ENCODE measurements around the gene OSMR.
"Not testable (repeated sequence)": the region's sequence is repeated elsewhere in the genome, so short reads cannot be mapped to it uniquely, and the experiment has no call there.

OSMR gene

DNA sequence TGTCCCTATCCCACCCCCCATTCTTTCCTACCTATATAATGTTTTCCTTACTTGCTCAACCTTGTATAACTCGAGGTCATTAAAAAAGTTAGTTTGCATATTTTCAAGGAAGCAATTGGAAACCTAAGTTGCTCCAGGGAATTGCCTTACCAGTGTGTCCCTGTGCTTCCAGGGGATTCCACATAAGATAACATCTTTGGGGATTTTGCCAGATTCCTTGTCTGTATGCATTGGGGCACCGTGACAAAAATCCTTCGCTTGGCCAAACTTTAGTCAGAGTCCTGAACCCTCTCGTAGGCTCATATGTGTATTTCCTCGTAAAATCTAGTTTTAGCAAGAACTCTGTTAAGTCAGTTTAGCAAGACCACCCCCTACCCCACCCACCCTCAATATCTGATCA is 14.7 kb upstream of the OSMR start:
- no peak for DNase-seq (ENCODE audit: low spot score)

DNA sequence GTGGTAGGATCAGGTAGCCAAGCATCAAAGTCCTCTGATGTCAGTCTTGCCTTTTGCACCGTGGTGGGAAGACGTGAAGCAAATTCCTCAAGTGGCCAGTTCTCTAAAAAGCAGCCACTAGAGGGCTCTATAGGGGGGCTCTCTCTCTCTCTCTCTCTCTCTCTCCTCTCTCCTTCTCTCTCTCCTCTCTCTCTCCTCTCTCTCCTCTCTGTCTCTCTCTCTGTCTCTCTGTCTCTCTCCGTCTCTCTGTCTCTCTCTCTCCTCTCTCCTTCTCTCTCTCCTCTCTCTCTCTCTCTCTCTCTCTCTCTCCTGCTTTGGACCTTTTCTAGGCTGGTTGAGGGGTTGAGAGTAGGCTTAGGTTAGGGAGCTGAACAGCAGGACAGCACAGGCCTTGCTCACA is 13.9 kb upstream of the OSMR start:
- no peak for DNase-seq (ENCODE audit: low spot score)

- DNase-seq (ENCODE audit: low spot score) = no peak
These were observed 13.0 kb upstream of the OSMR start for GRCh38 chr5:38832810-38833209.

- DNase-seq (ENCODE audit: low spot score) = no peak
These were observed 9.9 kb upstream of the OSMR start for GRCh38 chr5:38835887-38836286.

DNA sequence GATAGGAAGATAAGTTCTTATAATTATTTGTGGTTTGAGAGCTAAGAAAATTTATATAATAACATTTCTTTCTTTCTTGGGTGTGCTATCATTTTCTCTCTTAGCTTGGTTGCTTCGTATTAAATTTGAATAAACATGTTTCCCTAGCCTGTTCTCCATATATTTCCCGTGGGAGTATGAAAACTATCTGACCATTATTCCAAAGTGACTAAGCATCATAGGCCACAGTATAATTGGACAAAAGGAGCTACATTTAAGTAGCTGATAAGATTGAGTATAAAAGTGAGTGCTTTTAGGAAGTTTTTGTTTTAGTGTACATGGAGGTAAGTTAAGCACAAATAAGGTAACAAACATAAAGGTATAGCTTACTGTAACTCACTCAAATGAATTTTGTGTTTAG is 8.4 kb upstream of the OSMR start:
- DNase-seq (ENCODE audit: low spot score) = no peak

GRCh38 chr5:38837932-38838331 is 7.9 kb upstream of the OSMR start:
- no peak for DNase-seq (ENCODE audit: low spot score)

- DNase-seq (ENCODE audit: low spot score) = no peak
These were observed 2.1 kb upstream of the OSMR start for GRCh38 chr5:38843665-38844064.

GRCh38 chr5:38846379-38847011 is 683 bp downstream of the OSMR start:
- DNase-seq (ENCODE audit: low spot score) = no peak

- DNase-seq (ENCODE audit: low spot score) = no peak
These were observed 1.9 kb downstream of the OSMR start for GRCh38 chr5:38847559-38848347.

GRCh38 chr5:38848637-38849036 is 2.8 kb downstream of the OSMR start:
- no peak for DNase-seq (ENCODE audit: low spot score)

DNA sequence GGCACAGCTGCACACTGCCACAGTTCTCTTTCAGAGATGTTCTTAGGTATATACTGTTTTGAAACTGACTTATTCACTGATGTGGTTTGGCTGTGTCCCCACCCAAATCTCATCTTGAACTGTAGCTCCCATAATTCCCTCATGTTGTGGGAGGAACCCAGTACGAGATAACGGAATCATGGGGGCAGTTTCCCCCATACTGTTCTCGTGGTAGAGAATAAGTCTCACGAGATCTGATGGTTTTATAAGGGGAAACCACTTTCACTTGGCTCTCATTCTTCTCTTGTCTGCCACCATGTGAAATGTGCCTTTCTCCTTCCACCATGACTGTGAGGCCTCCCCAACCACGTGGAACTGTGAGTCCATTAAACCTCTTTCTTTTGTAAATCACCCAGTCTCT is 5.8 kb downstream of the OSMR start:
- not testable (repeated sequence) for DNase-seq (ENCODE audit: low spot score)

GRCh38 chr5:38853753-38854470 is 8.1 kb downstream of the OSMR start:
- DNase-seq (ENCODE audit: low spot score) = no peak

- DNase-seq (ENCODE audit: low spot score) = no peak
These were observed 9.1 kb downstream of the OSMR start for GRCh38 chr5:38854907-38855306.

- no peak for DNase-seq (ENCODE audit: low spot score)
These were observed 10.8 kb downstream of the OSMR start for GRCh38 chr5:38856660-38857059.

DNA sequence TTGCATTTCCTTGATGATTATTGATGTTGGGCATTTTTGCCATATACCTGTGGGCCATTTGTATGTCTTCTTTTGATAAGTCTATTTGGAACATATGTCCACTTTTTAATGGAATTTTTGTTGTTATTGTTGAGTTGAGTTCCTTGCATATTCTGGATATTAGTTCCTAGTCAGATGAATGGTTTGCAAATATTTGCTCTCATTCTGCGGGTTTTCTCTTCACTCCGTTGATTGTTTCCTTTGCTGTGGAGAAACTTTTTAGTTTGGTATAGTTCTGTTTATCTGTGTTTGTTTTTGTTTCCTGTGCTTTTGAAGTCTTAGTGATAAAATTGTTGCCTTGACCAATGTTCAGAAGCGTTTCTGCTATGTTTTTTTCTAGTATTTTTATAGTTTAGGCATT is 13.0 kb downstream of the OSMR start:
- DNase-seq (ENCODE audit: low spot score) = no peak

DNA sequence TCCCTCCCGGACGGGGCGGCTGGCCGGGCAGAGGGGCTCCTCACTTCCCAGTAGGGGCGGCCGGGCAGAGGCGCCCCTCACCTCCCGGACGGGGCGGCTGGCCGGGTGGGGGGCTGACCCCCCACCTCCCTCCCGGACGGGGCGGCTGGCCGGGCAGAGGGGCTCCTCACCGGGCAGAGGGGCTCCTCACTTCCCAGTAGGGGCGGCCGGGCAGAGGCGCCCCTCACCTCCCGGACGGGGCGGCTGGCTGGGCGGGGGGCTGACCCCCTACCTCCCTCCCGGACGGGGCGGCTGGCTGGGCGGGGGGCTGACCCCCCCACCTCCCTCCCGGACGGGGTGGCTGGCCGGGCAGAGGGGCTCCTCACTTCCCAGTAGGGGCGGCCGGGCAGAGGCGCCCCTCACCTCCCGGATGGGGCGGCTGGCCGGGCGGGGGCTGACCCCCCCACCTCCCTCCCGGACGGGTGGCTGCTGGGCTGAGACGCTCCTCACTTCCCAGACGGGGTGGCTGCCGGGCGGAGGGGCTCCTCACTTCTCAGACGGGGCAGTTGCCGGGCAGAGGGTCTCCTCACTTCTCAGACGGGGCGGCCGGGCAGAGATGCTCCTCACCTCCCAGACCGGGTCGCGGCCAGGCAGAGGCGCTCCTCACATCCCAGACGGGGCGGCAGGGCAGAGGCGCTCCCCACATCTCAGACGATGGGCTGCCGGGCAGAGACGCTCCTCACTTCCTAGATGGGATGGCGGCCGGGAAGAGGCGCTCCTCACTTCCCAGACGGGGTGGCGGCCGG is 16.4 kb downstream of the OSMR start:
- not testable (repeated sequence) for DNase-seq (ENCODE audit: low spot score)

GRCh38 chr5:38866362-38867031 is 20.7 kb downstream of the OSMR start:
- DNase-seq (ENCODE audit: low spot score) = no peak

DNA sequence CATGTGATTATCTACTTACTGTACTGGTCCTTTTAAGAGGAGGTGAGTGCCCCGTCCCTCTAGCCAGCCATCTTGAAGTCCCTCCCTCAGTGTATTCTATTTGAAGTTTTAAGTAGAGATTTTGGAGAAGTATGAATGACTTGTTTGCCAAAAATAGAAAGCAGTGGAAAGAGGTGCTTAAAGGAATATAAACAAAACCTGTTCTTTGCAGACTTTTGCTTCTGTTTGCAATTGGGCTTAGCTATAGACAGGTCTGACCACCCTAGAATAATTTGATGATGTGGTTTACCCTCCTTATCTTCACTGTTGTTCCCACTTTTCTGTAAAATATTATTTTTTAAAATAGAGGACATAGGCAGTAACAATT is 21.2 kb downstream of the OSMR start:
- DNase-seq (ENCODE audit: low spot score) = no peak

GRCh38 chr5:38867416-38867815 is 21.6 kb downstream of the OSMR start:
- DNase-seq (ENCODE audit: low spot score) = no peak

- DNase-seq (ENCODE audit: low spot score) = no peak
These were observed 24.8 kb downstream of the OSMR start for GRCh38 chr5:38870595-38870994.

- no peak for DNase-seq (ENCODE audit: low spot score)
These were observed 25.3 kb downstream of the OSMR start for GRCh38 chr5:38871058-38871605.

Data from hematopoietic multipotent progenitor cell treated with erythropoietin and hydrocortisone succinate and interleukin-3 and kit ligand, for 17 days (in vitro differentiated cells).